WERI-Rb-1 (cell line): ENCODE results near the gene TAX1BP1.

Source experiments
- DNase-seq: peaks from one replicate; pipeline ENCODE4 v3.0.0-alpha.2; 2020
- H3K27ac ChIP-seq: fragments of 250-450 bp; sonication (Bioruptor Pico); 2 replicates; pipeline ENCODE4 v1.5.1; 2020; ENCODE audit warnings: mild to moderate bottlenecking, moderate library complexity
- H3K27me3 ChIP-seq: fragments of 250-450 bp; sonication (Bioruptor Pico); 2 replicates; pipeline ENCODE4 v1.5.1; 2021; ENCODE audit warnings: mild to moderate bottlenecking, low read depth, moderate library complexity; ENCODE audit not compliant: insufficient read depth, severe bottlenecking
- H3K36me3 ChIP-seq: fragments of 250-450 bp; sonication (Bioruptor Pico); 2 replicates; pipeline ENCODE4 v1.5.1; 2020; ENCODE audit warnings: mild to moderate bottlenecking, moderate library complexity
- H3K4me3 ChIP-seq: 2 replicates; pipeline ENCODE4 v1.5.1; 2011; ENCODE audit warnings: low read depth, mild to moderate bottlenecking, control low read depth, low read length
- H3K9me3 ChIP-seq: fragments of 250-450 bp; sonication (Bioruptor Pico); 2 replicates; pipeline ENCODE4 v1.5.1; 2021; ENCODE audit warnings: mild to moderate bottlenecking, moderate library complexity; ENCODE audit not compliant: severe bottlenecking
- CTCF ChIP-seq: IDR thresholded peaks from 2 replicates; pipeline ENCODE4 v1.5.1; 2011; ENCODE audit warnings: low read depth, mild to moderate bottlenecking, control low read depth, inconsistent platforms, low read length

The TAX1BP1 gene

GRCh38 chr7:27774717-27775328 lies 34.9 kb downstream of the TAX1BP1 start:
- H3K4me3 ChIP-seq = no peak overlapping the region
- no peak for DNase-seq
- no peaks in the 10 kb centered on the region for H3K27me3 ChIP-seq
- TF ChIP-seq CTCF = no peak
- peaks cover 8% of the 10 kb centered on the region for H3K36me3 ChIP-seq
- no peaks in the 10 kb centered on the region for H3K9me3 ChIP-seq
- no peak overlapping the region for H3K27ac ChIP-seq

- DNase-seq = no peak
- H3K27me3 ChIP-seq = no peaks in the 10 kb centered on the region
- no peak overlapping the region for H3K27ac ChIP-seq
- H3K9me3 ChIP-seq = no peaks in the 10 kb centered on the region
- peaks cover 4% of the 10 kb centered on the region; the same call in 1 of the 2 replicates for H3K36me3 ChIP-seq
- H3K4me3 ChIP-seq = no peak overlapping the region
- no peak for TF ChIP-seq CTCF
Observed at GRCh38 chr7:27775782-27776181, 35.8 kb downstream of the TAX1BP1 start.

GRCh38 chr7:27777662-27778061 lies 37.7 kb downstream of the TAX1BP1 start:
- DNase-seq = no peak
- no peaks in the 10 kb centered on the region for H3K36me3 ChIP-seq
- H3K27me3 ChIP-seq = no peaks in the 10 kb centered on the region
- no peak overlapping the region for H3K4me3 ChIP-seq
- H3K27ac ChIP-seq = no peak overlapping the region
- no peaks in the 10 kb centered on the region for H3K9me3 ChIP-seq
- TF ChIP-seq CTCF = no peak

GRCh38 chr7:27779873-27780272 lies 39.9 kb downstream of the TAX1BP1 start:
- no peaks in the 10 kb centered on the region for H3K27me3 ChIP-seq
- no peak for TF ChIP-seq CTCF
- no peak overlapping the region for H3K4me3 ChIP-seq
- DNase-seq = no peak
- no peaks in the 10 kb centered on the region for H3K36me3 ChIP-seq
- no peak overlapping the region for H3K27ac ChIP-seq
- no peaks in the 10 kb centered on the region for H3K9me3 ChIP-seq

- H3K4me3 ChIP-seq = no peak overlapping the region
- no peak overlapping the region for H3K27ac ChIP-seq
- peaks cover under 1% of the 10 kb centered on the region; the same call in 1 of the 2 replicates for H3K36me3 ChIP-seq
- no peaks in the 10 kb centered on the region for H3K27me3 ChIP-seq
- no peak for TF ChIP-seq CTCF
- no peaks in the 10 kb centered on the region for H3K9me3 ChIP-seq
- DNase-seq = no peak
Observed at GRCh38 chr7:27781188-27781587, 41.2 kb downstream of the TAX1BP1 start.

GRCh38 chr7:27782849-27783248 lies 42.9 kb downstream of the TAX1BP1 start:
- Histone ChIP-seq H3K27me3 (no peaks in the 10 kb centered on the region), H3K4me3 (no peak overlapping the region), H3K27ac (no peak overlapping the region), H3K9me3 (no peaks in the 10 kb centered on the region), H3K36me3 (peaks cover 14% of the 10 kb centered on the region)
- DNase-seq = no peak
- TF ChIP-seq CTCF = no peak
